Activated CD8-positive, alpha-beta memory T cell treated with anti-CD3 and anti-CD28 coated beads for 48 hours (primary cell): ENCODE data around the gene MAB21L3.

Source experiments
- DNase-seq, 3 experiments: peaks; one replicate each; pipeline ENCODE4 v3.0.0-alpha.2; 2020; ENCODE audit warnings: low read depth in 2 of 3, low spot score in 2 of 3

MAB21L3 gene

GRCh38 chr1:116164150-116164549 is 53.0 kb downstream of the MAB21L3 start:
- no peak for DNase-seq

- no peak for DNase-seq
These were observed 53.6 kb downstream of the MAB21L3 start for GRCh38 chr1:116164604-116165368.

GRCh38 chr1:116165572-116165971 is 54.4 kb downstream of the MAB21L3 start:
- DNase-seq, result no peak

- no peak for DNase-seq
These were observed 54.9 kb downstream of the MAB21L3 start for GRCh38 chr1:116166011-116166571.

GRCh38 chr1:116166655-116167054 is 55.5 kb downstream of the MAB21L3 start:
- DNase-seq, result no peak

- DNase-seq, result no peak
These were observed 56.6 kb downstream of the MAB21L3 start for GRCh38 chr1:116167625-116168276.

- peak; percentile 58 to 61 (median 61) for DNase-seq
These were observed 57.3 kb downstream of the MAB21L3 start for GRCh38 chr1:116168277-116169032.

- no peak for DNase-seq
These were observed 58.7 kb downstream of the MAB21L3 start for GRCh38 chr1:116169898-116170297.

GRCh38 chr1:116170721-116171589 is 59.8 kb downstream of the MAB21L3 start:
- no peak for DNase-seq

GRCh38 chr1:116172666-116173065 is 61.5 kb downstream of the MAB21L3 start:
- no peak for DNase-seq

GRCh38 chr1:116175611-116176010 is 64.4 kb downstream of the MAB21L3 start:
- DNase-seq, result no peak

GRCh38 chr1:116176306-116176789 is 65.1 kb downstream of the MAB21L3 start:
- DNase-seq, result no peak

- DNase-seq, result no peak
These were observed 66.7 kb downstream of the MAB21L3 start for GRCh38 chr1:116177861-116178260.

GRCh38 chr1:116178837-116179236 is 67.6 kb downstream of the MAB21L3 start:
- DNase-seq, result no peak

- DNase-seq, result no peak
These were observed 68.2 kb downstream of the MAB21L3 start for GRCh38 chr1:116179419-116179818.

GRCh38 chr1:116179964-116180363 is 68.8 kb downstream of the MAB21L3 start:
- DNase-seq, result no peak

- DNase-seq, result no peak
These were observed 71.0 kb downstream of the MAB21L3 start for GRCh38 chr1:116182019-116182714.
